HG03432 (cell line): Measurements from ENCODE around the gene BRWD1.
A peak's percentile ranks its signal among the peaks of the same experiment; 100 is the strongest.

Experiments used
- ATAC-seq: cut with Tn5 transposase; IDR thresholded peaks from one replicate; pipeline ENCODE4 v1.9.1; 2021; ENCODE audit warnings: mild to moderate bottlenecking, moderate library complexity; ENCODE audit not compliant: unreplicated experiment

Gene BRWD1

DNA sequence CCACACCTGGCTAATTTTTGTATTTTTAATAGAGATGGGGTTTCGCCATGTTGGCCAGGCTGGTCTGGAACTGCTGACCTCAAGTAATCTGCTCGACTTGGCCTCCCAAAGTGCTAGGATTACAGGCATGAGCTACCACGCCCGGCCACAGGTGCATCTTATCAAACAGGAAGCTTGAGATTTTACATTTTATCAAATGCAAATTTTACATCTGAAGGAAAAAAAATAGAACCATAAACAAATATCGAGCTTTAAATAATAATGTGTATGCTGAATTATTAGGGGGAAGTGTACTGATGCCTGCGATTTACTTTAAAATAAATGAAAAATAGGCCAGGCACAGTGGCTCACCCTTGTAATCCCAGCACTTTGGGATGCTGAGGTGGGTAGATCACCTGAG is 16.6 kb upstream of the BRWD1 start:
- no peak for ATAC-seq

DNA sequence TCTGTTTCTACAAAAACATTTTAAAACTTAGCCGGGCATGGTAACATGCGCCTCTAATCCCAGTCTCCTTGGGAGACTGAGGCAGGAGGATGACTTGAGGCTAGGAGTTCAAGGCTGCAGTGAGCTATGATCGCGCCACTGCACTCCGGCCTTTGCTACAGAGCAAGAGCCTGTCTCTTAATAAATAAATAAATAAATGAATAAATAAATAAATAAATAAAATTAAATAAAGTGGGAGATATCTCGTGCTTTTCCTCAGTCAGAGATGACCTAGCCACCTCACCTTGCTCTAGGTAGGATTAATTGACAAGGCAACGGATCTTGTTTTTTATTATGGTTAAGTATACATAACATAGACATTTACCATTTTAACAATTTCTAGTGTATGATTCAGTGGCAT is 14.3 kb upstream of the BRWD1 start:
- no peak for ATAC-seq

DNA sequence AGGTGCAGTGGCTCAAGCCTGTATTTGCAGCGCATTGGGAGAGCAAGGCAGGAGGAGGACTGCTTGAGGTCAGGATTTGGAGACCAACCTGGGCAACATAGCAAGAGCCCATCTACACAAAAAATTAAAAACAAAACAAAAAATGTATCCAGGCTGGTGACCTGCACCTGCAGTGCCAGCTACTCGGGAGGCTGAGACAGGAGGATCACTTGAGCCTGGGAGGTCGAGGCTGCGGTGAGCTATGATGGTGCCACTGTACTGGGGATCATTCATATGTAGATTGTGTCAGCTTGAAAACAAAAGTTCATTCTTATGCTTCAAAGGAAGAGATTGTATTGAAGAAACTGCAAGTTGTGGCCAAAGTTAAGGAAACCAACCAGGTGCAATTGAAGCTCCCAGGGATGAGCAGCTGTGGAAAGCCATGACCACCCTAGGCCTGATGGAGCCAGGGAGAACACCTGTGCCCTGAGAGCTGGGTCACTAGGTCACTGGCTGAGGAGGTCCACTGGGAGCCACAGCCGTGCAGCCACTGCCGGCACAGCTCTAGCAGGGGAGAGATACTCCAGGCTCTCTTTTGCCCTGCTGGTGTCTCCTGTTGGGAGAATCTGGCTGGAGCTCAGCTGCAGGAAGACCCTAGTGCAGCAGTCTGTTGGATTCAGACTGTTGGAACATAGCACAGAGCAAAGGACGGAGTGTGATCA is 13.3 kb upstream of the BRWD1 start:
- no peak for ATAC-seq

DNA sequence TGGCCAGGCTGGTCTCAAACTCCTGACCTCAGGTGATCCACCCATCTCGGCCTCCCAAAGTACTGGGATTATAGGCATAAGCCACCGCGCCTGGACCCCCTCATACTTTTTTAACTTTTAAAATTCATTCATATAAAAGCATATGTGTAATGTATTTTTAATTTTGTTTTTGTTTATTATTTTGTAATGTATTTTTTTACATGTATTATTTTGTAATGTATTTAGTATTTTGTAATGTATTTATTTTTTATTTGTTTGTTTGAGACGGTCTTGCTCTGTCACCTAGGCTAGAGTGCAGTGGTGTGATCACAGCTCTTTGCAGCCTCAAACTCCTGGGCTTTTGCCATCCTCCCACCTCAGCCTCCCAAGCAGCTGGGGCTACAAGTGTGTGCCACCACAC is 12.0 kb upstream of the BRWD1 start:
- no peak for ATAC-seq

DNA sequence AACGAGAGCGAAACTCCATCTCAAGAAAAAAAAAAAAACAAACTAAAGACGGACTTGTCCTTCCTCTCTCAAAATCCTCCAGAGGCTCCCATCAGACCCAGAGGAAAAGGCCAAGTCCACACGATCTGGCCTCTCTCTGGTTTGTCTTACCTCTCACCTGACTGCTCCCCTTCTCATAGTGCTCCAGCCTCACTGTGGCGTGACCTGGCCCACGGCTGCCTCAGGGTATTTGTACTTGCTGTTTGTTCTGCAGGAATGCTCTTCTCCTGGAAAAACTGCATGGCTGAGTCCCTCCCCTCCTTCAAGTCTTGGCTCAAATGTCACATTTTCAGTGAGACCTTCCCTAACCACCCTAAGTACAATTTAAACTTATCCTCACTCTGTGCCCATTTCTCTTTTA is 8.0 kb upstream of the BRWD1 start:
- ATAC-seq, result no peak

GRCh38 chr21:39319814-39320332 is 6.4 kb upstream of the BRWD1 start:
- ATAC-seq, result no peak

DNA sequence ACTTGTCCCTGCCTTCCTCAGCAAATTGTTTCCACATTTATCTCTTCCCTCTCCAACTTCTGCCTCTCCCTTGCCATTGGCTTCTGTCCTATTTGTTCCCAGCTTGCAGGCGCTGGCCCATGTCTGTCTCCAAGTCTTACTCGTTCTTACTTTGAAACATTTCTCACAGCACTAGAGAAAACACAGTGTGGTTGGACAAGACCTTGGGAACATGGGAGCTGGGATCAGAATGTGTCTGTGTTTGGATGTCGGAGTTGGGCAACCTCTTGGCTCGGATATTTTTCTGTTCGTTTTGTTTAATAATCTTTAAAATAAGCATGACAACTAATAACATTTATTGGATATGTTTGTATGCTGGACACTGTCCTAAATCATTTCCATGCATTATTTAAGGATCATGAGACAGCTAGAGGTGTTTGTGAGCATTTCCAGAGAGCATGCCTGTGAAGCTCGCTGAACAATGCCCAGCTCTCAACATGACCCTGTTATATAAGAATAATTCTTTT is 5.9 kb upstream of the BRWD1 start:
- ATAC-seq, result no peak

DNA sequence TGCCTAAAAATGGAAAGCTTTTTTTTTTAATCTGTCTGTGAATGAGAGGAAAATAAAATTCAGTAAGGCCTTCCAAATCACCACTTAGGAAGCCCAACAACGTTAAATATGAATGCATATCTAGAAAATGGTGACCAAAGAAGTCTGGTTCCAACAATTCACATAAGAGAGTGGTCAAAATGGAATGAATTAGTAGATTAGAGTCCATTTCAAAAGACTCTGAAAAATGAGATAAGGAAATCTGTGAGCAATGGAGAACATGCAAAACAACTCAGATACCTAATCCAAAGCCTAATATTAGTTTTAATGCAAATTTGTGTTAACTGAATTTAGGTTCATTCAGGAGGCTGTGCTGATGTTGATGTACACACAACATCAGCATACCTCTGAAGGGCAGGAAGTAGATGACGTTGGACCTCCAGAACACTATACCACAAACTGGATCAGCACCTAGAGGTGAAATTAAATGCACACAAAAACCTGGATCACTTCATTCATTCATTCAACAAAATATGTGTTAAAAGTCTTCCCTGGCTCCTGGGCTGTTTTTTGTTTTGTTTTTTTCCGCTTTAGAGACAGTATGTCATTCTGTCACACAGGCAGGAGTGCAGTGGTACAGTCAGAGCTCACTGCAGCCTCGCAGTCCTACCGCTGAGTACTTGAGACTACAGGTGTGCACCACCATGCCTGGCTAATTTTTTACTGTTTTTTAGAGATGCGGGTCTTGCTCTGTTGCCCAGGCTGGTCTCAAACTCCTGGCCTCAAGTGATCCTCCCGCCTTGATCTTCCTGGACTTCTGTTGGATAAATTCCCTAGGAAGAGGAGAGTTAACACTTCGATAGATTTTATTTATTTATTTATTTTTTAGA is 4.9 kb upstream of the BRWD1 start:
- no peak for ATAC-seq

GRCh38 chr21:39317134-39318090 is 4.0 kb upstream of the BRWD1 start:
- ATAC-seq, result no peak

- ATAC-seq, result no peak
Observed at GRCh38 chr21:39316729-39317128, 3.3 kb upstream of the BRWD1 start.

GRCh38 chr21:39315603-39316445 is 2.4 kb upstream of the BRWD1 start:
- no peak for ATAC-seq

DNA sequence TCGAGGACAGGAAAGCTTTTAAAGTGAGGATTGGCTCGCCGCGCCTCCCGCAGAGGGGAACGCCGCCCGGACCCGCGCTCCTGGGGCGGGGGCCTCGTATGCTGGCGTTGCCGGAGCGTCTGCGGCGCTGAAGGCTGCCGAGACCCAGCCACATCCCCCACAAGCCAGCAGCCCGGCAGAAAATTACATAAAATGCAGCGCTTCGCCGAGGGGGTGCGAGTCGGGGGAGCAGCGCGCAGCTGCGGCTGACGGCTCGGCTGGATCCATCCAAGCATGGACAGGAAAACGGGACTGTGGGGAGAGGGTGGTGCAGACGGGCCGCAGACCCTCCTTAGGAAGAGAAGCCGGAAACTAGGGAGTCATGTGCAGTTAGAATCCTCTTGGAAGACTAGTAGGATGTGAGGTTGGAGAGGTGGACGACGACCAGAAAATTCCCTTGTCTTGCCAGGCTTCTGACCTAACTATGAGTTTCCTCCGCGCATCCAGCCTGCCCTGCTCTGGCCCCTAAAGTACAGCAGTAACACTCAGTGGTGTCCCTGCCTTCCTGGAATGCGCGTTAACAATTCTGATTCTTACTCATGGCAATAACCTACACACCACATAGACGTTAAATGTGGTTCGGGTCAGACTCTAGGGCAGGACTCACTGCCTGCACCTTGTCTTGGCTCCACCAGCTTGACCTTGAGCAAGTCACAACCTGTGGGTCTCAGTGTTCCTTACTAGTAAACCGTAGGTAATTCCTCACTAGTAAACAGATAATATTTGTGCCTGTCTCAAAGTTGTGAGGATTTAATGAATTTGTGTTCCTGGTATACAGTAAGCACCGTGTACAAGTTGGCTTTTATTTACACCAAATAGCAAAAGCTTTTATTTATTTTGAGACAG is 953 bp upstream of the BRWD1 start:
- peak; percentile 18 for ATAC-seq

- peak; percentile 5 for ATAC-seq
Observed at GRCh38 chr21:39313042-39313570, 326 bp downstream of the BRWD1 start.

DNA sequence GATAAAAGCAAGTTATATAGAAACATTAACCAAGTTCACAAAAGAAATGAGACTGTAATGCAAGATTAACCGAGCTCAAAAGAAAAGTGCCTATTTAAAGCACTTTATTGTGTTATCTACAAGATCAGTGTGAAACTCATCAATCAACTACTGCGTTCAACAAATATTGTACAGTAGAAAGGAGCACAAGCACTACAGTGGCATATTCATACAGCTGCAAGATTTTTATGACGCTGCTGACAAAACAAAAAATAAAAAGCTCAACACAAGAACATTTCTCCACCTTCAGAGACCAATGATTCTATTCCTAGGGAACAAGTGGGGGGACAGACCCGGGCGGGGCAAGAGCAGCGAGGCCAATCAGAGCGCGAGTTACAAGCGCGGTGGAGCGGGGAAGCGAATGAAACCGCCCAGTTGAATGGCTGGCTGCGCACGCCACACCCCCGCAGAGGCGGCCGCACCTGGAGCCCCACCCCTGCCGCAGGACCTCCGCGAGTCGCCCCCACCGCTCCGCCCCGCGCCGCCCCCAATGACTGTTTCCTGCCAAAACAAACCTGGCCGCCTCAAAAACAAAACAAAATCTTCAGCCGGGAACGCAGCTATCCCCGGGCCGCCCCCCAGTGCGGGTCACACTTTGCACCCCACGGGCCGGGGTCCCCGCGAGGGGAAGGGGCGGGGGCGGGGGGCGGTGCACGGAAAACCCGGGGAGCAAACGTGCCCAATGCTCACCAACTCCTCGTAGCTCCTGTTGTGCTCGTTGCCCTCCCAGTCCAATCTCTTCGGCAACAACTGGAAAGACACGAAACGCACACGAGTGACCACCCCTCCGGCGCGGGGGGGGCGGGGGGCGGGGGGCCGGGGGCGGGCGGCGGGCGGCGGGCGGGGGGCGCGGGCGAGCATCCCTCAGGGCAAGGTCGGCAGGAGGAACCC is 1.1 kb downstream of the BRWD1 start:
- peak; percentile 78 for ATAC-seq

GRCh38 chr21:39311164-39311563 is 2.3 kb downstream of the BRWD1 start:
- ATAC-seq, result no peak

GRCh38 chr21:39307466-39307865 is 6.0 kb downstream of the BRWD1 start:
- ATAC-seq, result no peak

DNA sequence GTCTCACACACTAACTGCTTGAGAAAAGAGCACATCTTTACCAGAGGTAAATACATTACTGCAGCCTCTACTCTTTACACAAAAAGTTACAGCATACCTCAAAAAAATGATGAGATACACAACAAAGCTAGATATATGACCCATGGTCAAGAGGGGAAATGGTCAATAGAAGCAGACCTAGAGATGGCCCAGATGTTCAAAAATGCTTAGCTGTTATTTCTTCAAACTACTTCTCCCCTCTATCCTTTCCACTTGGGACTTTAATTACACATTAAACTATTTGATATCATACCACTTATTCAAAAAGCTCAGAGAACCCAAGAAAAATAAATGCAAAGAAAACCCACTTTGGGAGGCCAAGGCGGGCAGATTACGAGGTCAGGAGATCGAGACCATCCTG is 12.8 kb downstream of the BRWD1 start:
- ATAC-seq, result no peak

- no peak for ATAC-seq
Observed at GRCh38 chr21:39296891-39297290, 16.5 kb downstream of the BRWD1 start.
